H9 (cell line): ENCODE measurements around the gene CLDN2. TPM values are rescaled to one million over a fixed set of nuclear protein-coding genes. Genes with fewer than 3 reads are reported as not detected.

Experiments
- DNase-seq: peaks from one replicate; pipeline ENCODE4 v3.0.0-alpha.2; 2017
- H2AFZ ChIP-seq: one replicate; pipeline ENCODE4 v1.6.1; 2013; ENCODE audit warnings: mild to moderate bottlenecking, low read length, control low read depth, moderate library complexity
- H2AK5ac ChIP-seq: 2 replicates; pipeline ENCODE4 v1.6.1; 2013; ENCODE audit warnings: low read length, control low read depth, mixed read lengths; ENCODE audit not compliant: insufficient read length
- H2BK120ac ChIP-seq: one replicate; pipeline ENCODE4 v1.6.1; 2013; ENCODE audit warnings: low read depth, mild to moderate bottlenecking, low read length, control low read depth, inconsistent platforms; ENCODE audit not compliant: poor library complexity, severe bottlenecking
- H2BK12ac ChIP-seq: 2 replicates; pipeline ENCODE4 v1.6.1; 2013; ENCODE audit warnings: low read length, control low read depth, mixed read lengths, low read depth; ENCODE audit not compliant: insufficient read length
- H2BK15ac ChIP-seq: 2 replicates; pipeline ENCODE4 v1.6.1; 2013; ENCODE audit warnings: low read depth, low read length, control low read depth
- H2BK20ac ChIP-seq: one replicate; pipeline ENCODE4 v1.6.1; 2013; ENCODE audit warnings: low read depth, mild to moderate bottlenecking, low read length, control low read depth, inconsistent platforms; ENCODE audit not compliant: poor library complexity, severe bottlenecking
- H2BK5ac ChIP-seq: 2 replicates; pipeline ENCODE4 v1.6.1; 2013; ENCODE audit warnings: low read length, control low read depth, mixed read lengths; ENCODE audit not compliant: insufficient read length
- H3K14ac ChIP-seq: 2 replicates; pipeline ENCODE4 v1.6.1; 2013; ENCODE audit warnings: low read length, control low read depth; ENCODE audit not compliant: insufficient read depth
- H3K18ac ChIP-seq: 2 replicates; pipeline ENCODE4 v1.6.1; 2013; ENCODE audit warnings: low read depth, mild to moderate bottlenecking, mixed read lengths, low read length, control low read depth; ENCODE audit not compliant: insufficient read length
- H3K23ac ChIP-seq: 2 replicates; pipeline ENCODE4 v1.6.1; 2013; ENCODE audit warnings: low read length, control low read depth, mixed read lengths, low read depth; ENCODE audit not compliant: insufficient read length
- H3K23me2 ChIP-seq: 2 replicates; pipeline ENCODE4 v1.6.1; 2013; ENCODE audit warnings: low read depth, mild to moderate bottlenecking, mixed read lengths, low read length, control low read depth; ENCODE audit not compliant: insufficient read length, poor library complexity, severe bottlenecking
- H3K27ac ChIP-seq: 2 replicates; pipeline ENCODE4 v1.5.1; 2013; ENCODE audit warnings: low read length, control low read depth, mixed read lengths, low read depth; ENCODE audit not compliant: insufficient read length
- H3K27me3 ChIP-seq: 2 replicates; pipeline ENCODE4 v1.6.1; 2013; ENCODE audit warnings: low read length, control low read depth, inconsistent platforms; ENCODE audit not compliant: insufficient read depth
- H3K4ac ChIP-seq: 2 replicates; pipeline ENCODE4 v1.6.1; 2013; ENCODE audit warnings: low read depth, mild to moderate bottlenecking, control low read depth, inconsistent platforms, low read length, moderate library complexity
- H3K4me1 ChIP-seq: 2 replicates; pipeline ENCODE4 v1.6.1; 2013; ENCODE audit warnings: low read length, control low read depth, inconsistent platforms; ENCODE audit not compliant: insufficient read depth
- H3K4me2 ChIP-seq: 2 replicates; pipeline ENCODE4 v1.6.1; 2013; ENCODE audit warnings: low read length, control low read depth, mixed read lengths; ENCODE audit not compliant: insufficient read length, insufficient read depth
- H3K56ac ChIP-seq: 2 replicates; pipeline ENCODE4 v1.6.1; 2013; ENCODE audit warnings: low read depth, mild to moderate bottlenecking, mixed read lengths, low read length, control low read depth; ENCODE audit not compliant: insufficient read length
- H3K79me1 ChIP-seq: 2 replicates; pipeline ENCODE4 v1.6.1; 2013; ENCODE audit warnings: low read depth, mild to moderate bottlenecking, moderate library complexity, low read length, control low read depth, inconsistent platforms; ENCODE audit not compliant: insufficient read depth, poor library complexity, severe bottlenecking
- H3K79me2 ChIP-seq: 2 replicates; pipeline ENCODE4 v1.6.1; 2013; ENCODE audit warnings: low read length, control low read depth, inconsistent platforms; ENCODE audit not compliant: insufficient read depth
- H3K9ac ChIP-seq: 2 replicates; pipeline ENCODE4 v1.6.1; 2013; ENCODE audit warnings: low read length, control low read depth, mixed read lengths; ENCODE audit not compliant: insufficient read length; ENCODE audit errors: extremely low read depth
- H3K9me3 ChIP-seq: one replicate; pipeline ENCODE4 v1.6.1; 2013; ENCODE audit warnings: low read depth, low read length, inconsistent platforms; ENCODE audit not compliant: control insufficient read depth
- H3T11ph ChIP-seq: one replicate; pipeline ENCODE4 v1.6.1; 2013; ENCODE audit warnings: mild to moderate bottlenecking, low read length, control low read depth, inconsistent platforms
- H4K20me1 ChIP-seq: one replicate; pipeline ENCODE4 v1.6.1; 2013; ENCODE audit not compliant: control insufficient read depth, insufficient read length, insufficient read depth
- H4K5ac ChIP-seq: 2 replicates; pipeline ENCODE4 v1.6.1; 2013; ENCODE audit warnings: low read depth, mild to moderate bottlenecking, mixed read lengths, low read length, control low read depth; ENCODE audit not compliant: insufficient read length
- H4K8ac ChIP-seq: replicated peaks from 2 replicates; pipeline ENCODE4 v1.6.1; 2013; ENCODE audit warnings: low read length, control low read depth, mixed read lengths, low read depth; ENCODE audit not compliant: insufficient read length
- H4K91ac ChIP-seq: 2 replicates; pipeline ENCODE4 v1.6.1; 2013; ENCODE audit warnings: low read depth, mild to moderate bottlenecking, moderate library complexity, mixed read lengths, low read length, control low read depth; ENCODE audit not compliant: insufficient read length
- H3K27ac Mint-ChIP-seq, 3 experiments: 2 replicates in 2 of 3; 3 replicates in 1 of 3; pipeline ENCODE4 v1.8.0; 2020 to 2021; ENCODE audit warnings: mixed read lengths in 3 of 3, mild to moderate bottlenecking in 1 of 3, moderate library complexity in 1 of 3
- H3K27me3 Mint-ChIP-seq: 2 replicates; pipeline ENCODE4 v1.8.0; 2021; ENCODE audit warnings: low read depth, mild to moderate bottlenecking, moderate library complexity, mixed read lengths
- H3K36me3 Mint-ChIP-seq, 3 experiments: 2 replicates in 2 of 3; 3 replicates in 1 of 3; pipeline ENCODE4 v1.8.0; 2020 to 2021; ENCODE audit warnings: low read depth in 3 of 3, mixed read lengths in 3 of 3; ENCODE audit not compliant: insufficient read depth in 1 of 3
- H3K4me1 Mint-ChIP-seq, 2 experiments: 2 replicates each; pipeline ENCODE4 v1.8.0; 2020; ENCODE audit warnings: mixed read lengths in 2 of 2
- H3K4me3 Mint-ChIP-seq, 2 experiments: 2 replicates in 1 of 2; 3 replicates in 1 of 2; pipeline ENCODE4 v1.8.0; 2020 to 2021; ENCODE audit warnings: mild to moderate bottlenecking in 2 of 2, mixed read lengths in 2 of 2, moderate library complexity in 1 of 2
- H3K9me3 Mint-ChIP-seq, 2 experiments: 2 replicates in 1 of 2; 3 replicates in 1 of 2; pipeline ENCODE4 v1.8.0; 2020; ENCODE audit warnings: mild to moderate bottlenecking in 2 of 2, mixed read lengths in 2 of 2, moderate library complexity in 1 of 2
- CTCF ChIP-seq: fragments of 200-600 bp; sonication (generic); conservative IDR thresholded peaks from 3 replicates; pipeline ENCODE4 v1.8.0; 2021; ENCODE audit warnings: antibody characterized with exemption, mild to moderate bottlenecking
- WGBS: extraction: QIAGEN DNeasy Blood & Tissue Kit; methylation state at CpG from one replicate; pipeline ENCODE4 v1.1.7; 2013; ENCODE audit warnings: missing lambda C conversion rate, low lambda C conversion rate, mixed read lengths; ENCODE audit not compliant: insufficient read length; ENCODE audit errors: extremely low coverage; 5-methylcytosine and 5-hydroxymethylcytosine counted together
- total RNA-seq: library from RNA; stranded (reverse); gene quantifications from 2 replicates; pipeline ENCODE4 v1.2.1, GENCODE V29; 2021

CLDN2 gene
- total RNA-seq, 1 experiment from 2014 or later, result not detected

GRCh38 chrX:106912864-106913263 is 7.3 kb upstream of the CLDN2 start:
- Mint-ChIP-seq H3K4me1 (peaks cover 4 to 5% of the 10 kb centered on the region in 2 experiments; a peak in 3 of 4 replicates), H3K27me3 (peaks cover 11% of the 10 kb centered on the region), H3K27ac (no peak overlapping the region), H3K36me3 (peaks cover 0 to 6% (median 0%) of the 10 kb centered on the region in 3 experiments; a peak in 2 of 7 replicates), H3K4me3 (no peak overlapping the region), H3K9me3 (peaks cover 0 to 56% of the 10 kb centered on the region in 2 experiments; a peak in 2 of 5 replicates)
- H2BK5ac ChIP-seq, result no peak overlapping the region
- no peak overlapping the region for H3K9ac ChIP-seq
- no CpG with 5 or more reads among the region's 2 CpGs for WGBS
- H2BK120ac ChIP-seq, result no peak overlapping the region
- no peak overlapping the region for H3K23ac ChIP-seq
- no peaks in the 10 kb centered on the region for H3K4me1 ChIP-seq
- H3K56ac ChIP-seq, result no peak overlapping the region
- no peak overlapping the region for H3K14ac ChIP-seq
- H3K4me2 ChIP-seq, result no peak overlapping the region
- H3K18ac ChIP-seq, result no peak overlapping the region
- no peak overlapping the region for H4K5ac ChIP-seq
- H3K23me2 ChIP-seq, result no peaks in the 10 kb centered on the region
- no peak overlapping the region for H2BK12ac ChIP-seq
- H3K9me3 ChIP-seq, result peaks cover 11% of the 10 kb centered on the region
- no peak overlapping the region for H4K8ac ChIP-seq
- no peak overlapping the region for H3K4ac ChIP-seq
- no peaks in the 10 kb centered on the region for H3K79me1 ChIP-seq
- no peak overlapping the region for H2AFZ ChIP-seq
- H2AK5ac ChIP-seq, result no peak overlapping the region
- TF ChIP-seq CTCF, result no peak
- DNase-seq, result no peak
- H4K20me1 ChIP-seq, result no peaks in the 10 kb centered on the region
- H2BK15ac ChIP-seq, result no peak overlapping the region
- no peak overlapping the region for H4K91ac ChIP-seq
- H2BK20ac ChIP-seq, result no peak overlapping the region
- H3T11ph ChIP-seq, result no peak overlapping the region
- no peaks in the 10 kb centered on the region for H3K79me2 ChIP-seq
- no peak overlapping the region for H3K27ac ChIP-seq
- H3K27me3 ChIP-seq, result no peaks in the 10 kb centered on the region
